Stimulated activated CD4-positive, alpha-beta T cell treated with anti-CD3 and anti-CD28 coated beads, Interleukin-2, amount 100 ng/mL, for 48 hours (primary cell): Measurements from ENCODE around the gene SYT6.

ENCODE experiments used
- DNase-seq, 2 donors: peaks; one replicate each; pipeline ENCODE4 v3.0.0-alpha.2; 2020

SYT6 gene

GRCh38 chr1:114116086-114116485 lies 37.6 kb downstream of the SYT6 start:
- no peak for DNase-seq

- no peak for DNase-seq
Measured at GRCh38 chr1:114114185-114115094, 39.2 kb downstream of the SYT6 start.

- no peak for DNase-seq
Measured at GRCh38 chr1:114113411-114114184, 40.1 kb downstream of the SYT6 start.

- no peak for DNase-seq
Measured at GRCh38 chr1:114112775-114113174, 40.9 kb downstream of the SYT6 start.

- DNase-seq, result no peak
Measured at GRCh38 chr1:114111731-114112641, 41.7 kb downstream of the SYT6 start.

- DNase-seq, result no peak
Measured at GRCh38 chr1:114109981-114110380, 43.7 kb downstream of the SYT6 start.

- no peak for DNase-seq
Measured at GRCh38 chr1:114108751-114109255, 44.9 kb downstream of the SYT6 start.

GRCh38 chr1:114107474-114108435 lies 45.9 kb downstream of the SYT6 start:
- no peak for DNase-seq

- DNase-seq, result no peak
Measured at GRCh38 chr1:114105421-114105979, 48.2 kb downstream of the SYT6 start.

- DNase-seq, result no peak
Measured at GRCh38 chr1:114104949-114105348, 48.7 kb downstream of the SYT6 start.

GRCh38 chr1:114103992-114104391 lies 49.7 kb downstream of the SYT6 start:
- DNase-seq, result no peak

- no peak for DNase-seq
Measured at GRCh38 chr1:114102136-114102535, 51.5 kb downstream of the SYT6 start.

- no peak for DNase-seq
Measured at GRCh38 chr1:114100148-114100547, 53.5 kb downstream of the SYT6 start.

- no peak for DNase-seq
Measured at GRCh38 chr1:114099268-114099667, 54.4 kb downstream of the SYT6 start.

- no peak for DNase-seq
Measured at GRCh38 chr1:114097109-114097508, 56.6 kb downstream of the SYT6 start.

GRCh38 chr1:114094675-114095074 lies 59.0 kb downstream of the SYT6 start:
- no peak for DNase-seq

- DNase-seq, result no peak
Measured at GRCh38 chr1:114094363-114094634, 59.4 kb downstream of the SYT6 start.

GRCh38 chr1:114093624-114094362 lies 59.9 kb downstream of the SYT6 start:
- DNase-seq, result no peak

- DNase-seq, result no peak
Measured at GRCh38 chr1:114092186-114093062, 61.2 kb downstream of the SYT6 start.

- DNase-seq, result no peak
Measured at GRCh38 chr1:114091711-114092110, 62.0 kb downstream of the SYT6 start.
